Measurements from ENCODE around the gene NF2. TPM values are rescaled to one million over a fixed set of nuclear protein-coding genes. Genes with fewer than 3 reads are reported as not detected.

NF2 gene
- total RNA-seq, 1 experiment from 2014 or later = 113 TPM

- intact Hi-C loops (cut with micrococcal nuclease) = loop anchor here (2.0 to 10.0 kb wide), 3 partner anchors 65 to 386 kb away; partner anchors contain the start of genes UQCR10 and ZMAT5
- TSS peak; percentile 90 for BruUV-seq (replicated peaks)
- DNase-seq (peak; percentile 94), ATAC-seq (peak; percentile 81)
- Histone ChIP-seq H3K4me2 (ENCODE audit: low read length) (peak overlapping the region; percentile 72), H3K9me2 (replicated peaks; ENCODE audit: low read length) (no peaks in the 10 kb centered on the region), H3K27me3 (ENCODE audit: low read length) (no peaks in the 10 kb centered on the region), H3K9me3 (ENCODE audit: low read length) (no peaks in the 10 kb centered on the region), H4K20me1 (ENCODE audit: low read length) (no peaks in the 10 kb centered on the region), H3K4me1 (ENCODE audit: insufficient read depth, low read length) (peaks cover 50% of the 10 kb centered on the region), H3K36me3 (ENCODE audit: low read depth, low read length) (no peaks in the 10 kb centered on the region), H3K4me3 (ENCODE audit: low read length) (peak overlapping the region; percentile 29; the same call in 1 of the 2 replicates), H3K79me2 (ENCODE audit: low read length) (no peaks in the 10 kb centered on the region), H2AFZ (ENCODE audit: low read length) (peak overlapping the region; percentile 43; the same call in 1 of the 2 replicates), H3K27ac (ENCODE audit: low read length) (peak overlapping the region; percentile 89), H3F3A (ENCODE audit: low read length, unreplicated experiment) (no peaks in the 10 kb centered on the region), H3K9ac (ENCODE audit: low read length) (peak overlapping the region; percentile 53)
- TF ChIP-seq, protein P1, sequence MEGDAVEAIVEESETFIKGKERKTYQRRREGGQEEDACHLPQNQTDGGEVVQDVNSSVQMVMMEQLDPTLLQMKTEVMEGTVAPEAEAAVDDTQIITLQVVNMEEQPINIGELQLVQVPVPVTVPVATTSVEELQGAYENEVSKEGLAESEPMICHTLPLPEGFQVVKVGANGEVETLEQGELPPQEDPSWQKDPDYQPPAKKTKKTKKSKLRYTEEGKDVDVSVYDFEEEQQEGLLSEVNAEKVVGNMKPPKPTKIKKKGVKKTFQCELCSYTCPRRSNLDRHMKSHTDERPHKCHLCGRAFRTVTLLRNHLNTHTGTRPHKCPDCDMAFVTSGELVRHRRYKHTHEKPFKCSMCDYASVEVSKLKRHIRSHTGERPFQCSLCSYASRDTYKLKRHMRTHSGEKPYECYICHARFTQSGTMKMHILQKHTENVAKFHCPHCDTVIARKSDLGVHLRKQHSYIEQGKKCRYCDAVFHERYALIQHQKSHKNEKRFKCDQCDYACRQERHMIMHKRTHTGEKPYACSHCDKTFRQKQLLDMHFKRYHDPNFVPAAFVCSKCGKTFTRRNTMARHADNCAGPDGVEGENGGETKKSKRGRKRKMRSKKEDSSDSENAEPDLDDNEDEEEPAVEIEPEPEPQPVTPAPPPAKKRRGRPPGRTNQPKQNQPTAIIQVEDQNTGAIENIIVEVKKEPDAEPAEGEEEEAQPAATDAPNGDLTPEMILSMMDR (conservative IDR thresholded peaks at IDR 0.05; ENCODE audit: low read depth, low read length) = peak; percentile 59
- TF ChIP-seq EZH2 (IDR thresholded peaks at IDR 0.05; ENCODE audit: low read length, unreplicated experiment) = no peak
- ChIA-PET CTCF (interaction anchor here (0.6 to 2.0 kb wide), 5 partner anchors 11 to 387 kb away, joined by 3 to 8 read pairs (median 3); no protein-coding TSS in a partner anchor), POLR2A (ENCODE audit: unreplicated experiment) (no interaction called here)
Measured at GRCh38 chr22:29701155-29701999, 97.9 kb downstream of the NF2 start.

DNA sequence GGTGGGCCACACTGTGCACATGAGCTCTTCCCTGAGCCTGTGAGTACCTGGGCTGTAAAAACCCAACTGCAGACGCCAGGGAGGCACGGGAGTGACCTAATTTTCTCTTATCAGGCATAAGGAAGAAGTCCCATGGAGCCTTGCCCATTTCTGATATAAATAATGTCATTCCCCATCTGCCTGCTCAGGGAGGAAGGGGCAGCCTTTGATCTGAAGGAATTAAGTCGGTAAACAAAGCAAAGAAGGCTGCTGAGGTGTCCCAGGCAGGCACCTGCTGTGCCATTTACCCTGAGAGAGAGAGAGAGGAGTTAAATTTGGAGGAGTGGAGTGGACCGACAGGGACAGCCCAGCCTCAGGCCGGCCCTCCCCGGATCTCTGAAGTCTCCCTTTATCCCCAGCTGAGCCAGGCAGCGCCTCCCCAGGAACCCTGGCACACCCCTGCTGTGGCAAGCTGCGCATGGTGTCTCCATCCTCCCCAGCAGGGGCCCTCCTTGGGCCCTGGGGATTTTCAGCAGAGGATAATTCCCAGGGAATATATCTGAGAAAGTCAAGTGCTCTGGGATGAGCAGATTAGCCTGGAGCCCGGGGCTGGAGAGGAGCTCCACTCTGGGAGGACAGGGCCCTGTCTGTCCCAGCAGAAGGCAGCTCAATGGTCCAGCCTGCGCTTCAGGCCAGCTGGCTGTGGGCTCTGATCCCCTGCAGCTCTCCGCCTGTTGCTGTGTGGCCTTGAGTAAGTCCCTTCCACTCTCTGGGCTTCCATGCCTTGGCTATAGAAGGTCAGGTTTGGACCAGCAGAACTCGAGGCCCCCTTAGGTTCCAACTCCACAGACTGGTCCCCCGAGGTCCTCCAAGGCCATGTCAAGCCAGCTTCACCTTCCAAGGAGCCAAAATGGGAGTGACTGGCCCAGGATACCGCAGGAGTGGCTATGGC lies 98.8 kb downstream of the NF2 start:
- peak overlapping the region; percentile 70 for H3K4me2 ChIP-seq (ENCODE audit: low read length)
- H3K79me2 ChIP-seq (ENCODE audit: low read length) = no peaks in the 10 kb centered on the region
- H4K20me1 ChIP-seq (ENCODE audit: low read length) = no peaks in the 10 kb centered on the region
- H3K9ac ChIP-seq (ENCODE audit: low read length) = peak overlapping the region; percentile 53
- no peak overlapping the region for H2AFZ ChIP-seq (ENCODE audit: low read length)
- POLR2A ChIA-PET (ENCODE audit: unreplicated experiment) = no interaction called here
- H3K27me3 ChIP-seq (ENCODE audit: low read length) = no peaks in the 10 kb centered on the region
- DNase-seq = peak; percentile 51
- no peaks in the 10 kb centered on the region for H3K36me3 ChIP-seq (ENCODE audit: low read depth, low read length)
- ATAC-seq = peak; percentile 33
- H3K4me1 ChIP-seq (ENCODE audit: insufficient read depth, low read length) = peaks cover 50% of the 10 kb centered on the region
- no TSS peak for BruUV-seq (replicated peaks)
- peak overlapping the region; percentile 89 for H3K27ac ChIP-seq (ENCODE audit: low read length)
- intact Hi-C loops (cut with micrococcal nuclease) = loop anchor here (2.0 to 10.0 kb wide), 3 partner anchors 65 to 385 kb away; partner anchors contain the start of genes UQCR10 and ZMAT5
- no peaks in the 10 kb centered on the region for H3K9me3 ChIP-seq (ENCODE audit: low read length)
- H3K9me2 ChIP-seq (replicated peaks; ENCODE audit: low read length) = no peaks in the 10 kb centered on the region
- peak overlapping the region; percentile 19; the same call in 1 of the 2 replicates for H3K4me3 ChIP-seq (ENCODE audit: low read length)
- H3F3A ChIP-seq (ENCODE audit: low read length, unreplicated experiment) = no peaks in the 10 kb centered on the region
- CTCF ChIA-PET = interaction anchor here (0.5 to 2.0 kb wide), 4 partner anchors 13 to 387 kb away, joined by 3 to 8 read pairs (median 6); no protein-coding TSS in a partner anchor
- TF ChIP-seq, protein P1 (conservative IDR thresholded peaks at IDR 0.05; ENCODE audit: low read depth, low read length) = peak; percentile 39
- no peak for TF ChIP-seq EZH2phosphoT487 (IDR thresholded peaks at IDR 0.05; ENCODE audit: borderline replicate concordance, low read length)
